Activated CD4-positive, alpha-beta T cell treated with anti-CD3 and anti-CD28 coated beads, Interleukin-2, amount 50 U/mL, for 16 hours (primary cell): ENCODE results near the gene CEP350.

Experiments used
- DNase-seq: peaks from one replicate; pipeline ENCODE4 v3.0.0-alpha.2; 2020

The CEP350 gene

GRCh38 chr1:179954493-179955286, at the start of gene CEP350:
Gene CEP350 (plus strand): TSS chr1:179954810. CDS start chr1:179986182, 31,372 bp downstream.
- peak; percentile 99 for DNase-seq

- DNase-seq, result no peak
These were observed 43.7 kb upstream of the CEP350 start for GRCh38 chr1:179910934-179911333.

- no peak for DNase-seq
These were observed 42.8 kb upstream of the CEP350 start for GRCh38 chr1:179911812-179912211.

- DNase-seq, result peak; percentile 35
These were observed 36.8 kb upstream of the CEP350 start for GRCh38 chr1:179917601-179918429.

GRCh38 chr1:179921472-179921871, 33.1 kb upstream of the CEP350 start:
- DNase-seq, result no peak

- DNase-seq, result no peak
These were observed 32.4 kb upstream of the CEP350 start for GRCh38 chr1:179921981-179922872.

GRCh38 chr1:179923029-179923428, 31.6 kb upstream of the CEP350 start:
- no peak for DNase-seq

GRCh38 chr1:179924268-179924667, 30.3 kb upstream of the CEP350 start:
- DNase-seq, result no peak

- DNase-seq, result no peak
These were observed 29.3 kb upstream of the CEP350 start for GRCh38 chr1:179925302-179925701.

- DNase-seq, result no peak
These were observed 28.4 kb upstream of the CEP350 start for GRCh38 chr1:179925922-179926849.

- DNase-seq, result no peak
These were observed 27.8 kb upstream of the CEP350 start for GRCh38 chr1:179926850-179927205.

- no peak for DNase-seq
These were observed 24.4 kb upstream of the CEP350 start for GRCh38 chr1:179929955-179930798.

GRCh38 chr1:179930867-179931266, 23.7 kb upstream of the CEP350 start:
- no peak for DNase-seq

- no peak for DNase-seq
These were observed 21.4 kb upstream of the CEP350 start for GRCh38 chr1:179933219-179933618.

- no peak for DNase-seq
These were observed 18.6 kb upstream of the CEP350 start for GRCh38 chr1:179935909-179936496.

- DNase-seq, result no peak
These were observed 16.8 kb upstream of the CEP350 start for GRCh38 chr1:179937668-179938254.

- no peak for DNase-seq
These were observed 15.9 kb upstream of the CEP350 start for GRCh38 chr1:179938752-179939151.

GRCh38 chr1:179939941-179940340, 14.7 kb upstream of the CEP350 start:
- DNase-seq, result no peak

GRCh38 chr1:179941454-179941853, 13.2 kb upstream of the CEP350 start:
- DNase-seq, result no peak

GRCh38 chr1:179950651-179951050, 4.0 kb upstream of the CEP350 start:
- DNase-seq, result no peak
